HG03571 (cell line): Measurements from ENCODE around the gene CAB39.
"Not testable (repeated sequence)": the region's sequence is repeated elsewhere in the genome, so short reads cannot be mapped to it uniquely, and the experiment has no call there.

Experiments used
- ATAC-seq: cut with Tn5 transposase; IDR thresholded peaks from one replicate; pipeline ENCODE4 v1.9.1; 2021; ENCODE audit not compliant: unreplicated experiment

CAB39 gene

DNA sequence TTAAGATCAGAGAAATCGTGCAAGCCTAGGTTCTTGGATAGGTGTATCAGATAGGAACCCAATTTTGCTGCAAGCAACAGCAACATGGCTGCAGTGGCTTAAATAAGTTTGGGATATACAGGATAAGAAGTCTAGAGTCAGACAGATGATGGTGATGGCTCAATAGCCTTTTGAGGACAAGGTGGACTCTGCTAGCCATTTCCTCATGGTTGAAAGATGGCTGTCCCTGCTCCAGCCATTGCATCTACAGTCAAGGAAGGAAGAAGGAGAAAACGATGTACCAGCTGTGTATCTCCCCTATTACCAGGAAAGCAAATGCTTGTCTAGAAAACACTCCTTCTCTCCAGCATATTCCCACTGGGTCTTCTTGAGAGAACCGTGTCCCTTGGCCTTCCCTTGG, 30.1 kb upstream of the CAB39 start:
- no peak for ATAC-seq

DNA sequence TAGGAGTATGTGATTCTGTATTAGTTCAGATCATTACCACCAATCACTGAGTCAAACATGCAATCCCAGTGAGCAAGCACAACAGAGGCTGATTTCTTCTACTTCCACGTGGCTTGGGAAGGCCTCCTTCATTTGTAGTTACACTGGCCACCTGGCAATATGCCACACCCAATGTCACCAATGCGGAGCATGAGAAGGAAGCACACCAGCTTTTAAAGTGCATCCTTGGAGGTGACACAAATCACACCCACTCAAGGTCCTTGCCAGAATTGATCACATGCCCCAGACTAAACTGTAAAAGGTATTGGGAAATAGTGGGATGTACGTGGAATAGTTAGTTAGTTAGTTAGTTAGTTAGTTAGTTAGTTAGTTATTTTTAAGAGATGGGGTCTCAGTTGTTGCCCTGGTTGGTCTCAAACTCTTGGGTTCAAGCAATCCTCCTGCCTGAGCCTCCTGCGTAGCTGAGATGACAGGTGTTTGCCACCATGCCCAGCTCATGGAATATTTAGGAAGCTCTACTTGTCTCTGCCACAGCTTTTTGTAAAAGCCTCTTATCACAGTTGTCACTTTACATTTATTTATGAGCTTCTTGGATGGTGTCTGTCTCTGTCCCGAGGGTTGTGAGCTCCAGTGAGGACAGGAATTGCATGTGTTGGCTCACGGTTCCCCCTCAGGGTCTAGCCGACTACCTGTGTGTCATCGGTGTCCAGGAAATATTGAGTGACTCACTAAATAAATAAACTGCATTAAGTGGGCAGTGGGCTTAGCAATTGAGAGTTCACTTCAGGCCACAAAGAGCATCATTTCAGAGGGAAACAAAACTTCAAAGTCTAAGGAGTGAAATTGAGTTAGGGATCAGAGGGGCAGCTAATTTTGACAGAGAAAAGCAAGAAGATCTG, 28.1 kb upstream of the CAB39 start:
- ATAC-seq, result no peak

DNA sequence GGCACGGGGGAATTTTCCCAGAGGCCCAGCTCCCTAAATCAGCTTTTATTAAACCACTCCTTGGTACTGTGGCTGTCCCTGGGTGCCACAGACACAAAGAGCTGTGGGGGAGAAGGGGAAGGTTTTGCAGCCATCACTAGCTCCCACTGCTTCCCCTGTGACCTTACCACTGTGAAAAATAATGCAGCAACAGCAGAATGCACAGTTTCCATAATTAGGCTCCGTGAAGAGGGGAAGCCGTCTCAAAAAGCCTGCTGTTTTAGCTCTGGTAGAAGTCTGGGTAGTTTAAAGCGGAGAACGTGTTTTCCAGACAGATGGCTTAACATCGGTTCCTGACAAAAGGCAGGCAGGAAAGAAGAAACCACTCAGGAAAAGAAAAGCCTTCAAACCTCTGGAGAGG, 27.5 kb upstream of the CAB39 start:
- ATAC-seq, result no peak

DNA sequence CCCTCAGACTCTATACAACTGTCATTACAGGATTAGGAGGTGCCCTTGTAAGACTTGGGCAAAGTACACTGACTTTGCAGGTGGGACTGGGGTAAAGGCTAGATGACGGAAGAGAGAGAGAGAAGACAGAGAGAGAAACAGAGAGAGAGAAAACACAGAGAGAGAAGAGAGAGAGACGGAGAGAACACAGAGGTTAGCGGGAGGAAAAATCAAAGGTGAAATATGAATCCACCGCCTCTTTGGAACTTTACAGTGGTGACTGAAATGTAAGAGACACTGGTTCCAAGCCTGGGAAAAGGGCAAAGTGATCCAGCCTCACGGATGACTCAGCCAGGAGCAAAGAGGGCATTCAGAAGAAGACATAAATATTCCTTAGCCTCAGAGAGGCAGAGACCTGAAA, 25.1 kb upstream of the CAB39 start:
- no peak for ATAC-seq

DNA sequence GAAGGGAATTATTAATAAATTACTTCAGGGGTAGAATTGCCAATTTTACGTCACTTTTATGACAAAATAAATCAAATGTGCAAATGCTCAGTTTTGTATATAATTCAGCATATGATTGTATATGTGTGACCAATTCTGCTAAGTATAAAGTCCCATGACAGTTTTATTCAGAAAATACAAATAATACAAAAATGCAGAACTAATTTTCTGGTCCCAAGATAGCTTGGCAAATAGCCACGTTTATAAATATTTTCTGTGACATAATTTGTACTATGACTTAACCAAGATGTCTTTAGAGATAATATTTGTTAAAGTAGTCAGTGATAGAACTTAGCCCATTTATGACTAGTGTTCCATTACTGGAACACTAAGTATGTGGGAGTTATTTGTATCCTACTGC, 24.2 kb upstream of the CAB39 start:
- ATAC-seq, result no peak

- ATAC-seq, result no peak
Measured at GRCh38 chr2:230690439-230690838, 22.2 kb upstream of the CAB39 start.

GRCh38 chr2:230691005-230691647, 21.5 kb upstream of the CAB39 start:
- ATAC-seq, result no peak

GRCh38 chr2:230692760-230693159, 19.9 kb upstream of the CAB39 start:
- no peak for ATAC-seq

DNA sequence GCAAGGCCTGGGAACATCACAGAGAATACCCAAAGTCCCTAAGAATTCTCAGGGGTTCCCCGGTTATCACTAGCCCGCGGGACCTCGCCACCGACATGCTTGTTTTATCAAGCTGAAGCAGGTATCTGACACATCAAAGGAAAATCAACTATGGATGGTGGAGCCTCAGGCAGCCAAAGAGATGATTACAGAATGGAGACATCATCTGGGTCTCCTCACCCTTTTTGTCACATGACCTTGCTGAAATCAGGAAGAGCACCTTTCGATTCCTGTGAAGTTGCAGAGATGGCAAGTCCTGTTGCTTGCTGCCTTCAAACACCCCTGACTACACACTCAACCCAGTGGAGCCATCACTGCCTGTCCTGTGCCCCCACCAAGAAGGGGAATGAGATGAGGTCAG, 19.2 kb upstream of the CAB39 start:
- ATAC-seq, result no peak

DNA sequence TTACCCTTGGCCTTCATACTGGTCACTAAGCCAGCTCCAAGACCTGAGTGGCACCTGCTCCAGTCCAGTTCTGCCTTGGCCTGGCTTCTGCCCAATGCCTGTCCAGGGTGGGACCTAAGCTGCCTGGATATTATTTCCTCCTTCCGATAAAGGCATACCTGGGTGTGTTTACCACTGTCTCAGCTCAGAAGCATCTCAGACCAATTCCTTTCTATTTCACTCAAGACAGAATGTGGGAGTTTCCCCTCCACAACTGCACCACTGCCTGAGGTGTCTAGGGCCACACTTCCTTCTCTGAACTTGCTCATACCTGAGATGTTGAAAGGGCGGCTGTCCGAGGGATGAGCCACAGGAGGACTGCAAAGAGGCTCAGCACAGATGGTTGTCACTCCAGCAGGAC, 18.4 kb upstream of the CAB39 start:
- ATAC-seq, result no peak

DNA sequence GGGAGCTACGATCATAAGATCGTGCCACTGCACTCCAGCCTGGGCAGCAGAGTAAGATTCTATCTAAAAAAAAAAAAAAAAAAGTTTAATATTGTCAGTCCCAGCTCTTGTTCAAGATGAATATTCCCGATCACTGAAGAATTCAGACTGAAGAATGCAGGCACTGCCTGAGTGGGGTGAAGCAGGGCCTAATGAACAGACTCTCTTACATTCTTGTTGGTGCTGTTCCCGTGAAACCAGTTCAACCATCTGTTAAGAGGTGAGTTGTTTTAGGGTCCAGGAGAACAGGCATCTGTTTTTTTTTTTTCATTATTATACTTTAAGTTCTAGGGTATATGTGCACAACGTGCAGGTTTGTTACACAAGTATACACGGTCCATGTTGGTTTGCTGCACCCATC, 17.1 kb upstream of the CAB39 start:
- no peak for ATAC-seq

DNA sequence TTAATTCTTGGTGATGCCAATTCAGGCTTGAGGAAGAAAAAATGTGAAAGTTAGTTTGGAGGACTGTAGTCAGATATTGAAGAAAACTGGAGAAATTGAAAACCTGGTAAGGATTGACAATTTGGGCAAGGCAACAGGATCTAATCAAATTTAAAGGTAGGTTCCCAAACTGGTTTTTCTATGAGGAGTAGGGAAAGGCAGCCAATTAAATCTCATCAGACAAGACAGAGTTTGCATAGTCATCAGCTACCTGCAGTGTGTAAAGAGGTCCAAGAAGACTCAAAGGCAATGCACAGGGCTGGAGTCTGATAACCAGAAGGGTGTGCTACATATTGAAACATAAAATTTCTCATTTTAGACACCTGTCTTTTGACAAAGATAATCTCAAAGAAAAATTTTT, 16.0 kb upstream of the CAB39 start:
- ATAC-seq, result no peak

DNA sequence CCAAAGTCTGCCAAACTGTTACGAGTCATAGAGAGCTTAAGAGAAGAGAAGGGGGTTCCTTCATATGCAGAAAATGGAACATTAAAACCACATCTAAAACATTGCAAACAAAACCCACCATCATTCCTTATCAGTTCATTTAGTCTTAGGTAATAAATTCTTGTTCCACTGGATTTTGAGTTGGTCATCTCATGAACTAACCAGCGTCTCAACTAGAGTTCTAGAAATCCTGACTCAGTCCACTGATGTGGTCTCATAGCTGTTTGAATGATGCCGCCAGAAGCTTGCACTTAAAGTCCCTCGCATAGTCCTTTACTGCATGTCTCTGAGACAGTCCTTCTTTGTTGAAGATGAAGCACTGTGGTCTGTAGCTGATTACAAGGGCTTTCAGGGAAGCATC, 15.0 kb upstream of the CAB39 start:
- ATAC-seq, result no peak

GRCh38 chr2:230698753-230699152, 13.9 kb upstream of the CAB39 start:
- ATAC-seq, result not testable (repeated sequence)

- ATAC-seq, result no peak
Measured at GRCh38 chr2:230700447-230700846, 12.2 kb upstream of the CAB39 start.

- ATAC-seq, result no peak
Measured at GRCh38 chr2:230701308-230701707, 11.3 kb upstream of the CAB39 start.

DNA sequence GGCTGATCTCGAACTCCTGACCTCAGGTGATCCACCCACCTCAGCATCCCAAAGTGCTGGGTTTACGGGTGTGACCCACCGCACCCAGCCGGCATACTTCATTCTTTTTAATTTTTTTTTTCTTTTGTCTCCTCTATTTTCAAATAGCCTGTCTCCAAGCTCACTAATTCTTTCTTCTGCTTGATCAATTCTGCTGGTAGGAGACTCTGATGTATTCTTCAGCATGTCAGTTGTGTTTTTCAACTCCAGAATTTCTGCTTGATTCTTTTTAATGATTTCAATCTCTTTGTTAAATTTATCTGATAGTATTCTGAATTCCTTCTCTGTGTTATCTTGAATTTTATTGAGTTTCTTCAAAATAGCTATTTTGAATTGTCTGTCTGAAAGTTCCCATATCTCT, 10.2 kb upstream of the CAB39 start:
- ATAC-seq, result not testable (repeated sequence)

- ATAC-seq, result no peak
Measured at GRCh38 chr2:230703514-230703913, 9.1 kb upstream of the CAB39 start.

DNA sequence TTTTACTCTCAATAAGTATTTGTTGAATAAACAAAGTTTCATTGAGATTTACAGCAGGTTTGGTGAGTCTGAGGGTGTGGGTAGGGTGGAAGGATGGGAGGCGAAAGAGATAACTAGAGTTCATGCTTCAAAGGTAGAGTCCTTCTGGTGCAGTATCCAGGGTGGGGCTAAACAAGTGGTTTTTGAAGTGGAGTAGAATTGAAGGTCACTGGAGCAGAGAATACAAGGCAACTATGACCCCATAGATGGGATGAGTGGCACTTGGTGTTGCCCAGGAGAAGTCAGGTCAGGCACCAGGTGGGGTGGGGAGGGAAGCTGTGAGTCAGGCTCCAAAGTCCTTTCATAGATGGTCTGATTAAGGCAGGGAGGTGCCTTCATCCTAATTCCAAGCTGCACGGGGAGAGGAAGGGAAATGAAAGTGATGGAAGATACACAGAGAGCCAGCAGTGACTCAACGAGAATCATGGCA, 6.6 kb upstream of the CAB39 start:
- ATAC-seq, result no peak

GRCh38 chr2:230706966-230707365, 5.7 kb upstream of the CAB39 start:
- no peak for ATAC-seq

GRCh38 chr2:230708204-230708603, 4.4 kb upstream of the CAB39 start:
- ATAC-seq, result no peak

GRCh38 chr2:230711224-230711623, 1.4 kb upstream of the CAB39 start:
- ATAC-seq, result no peak
